HG03196 (cell line): ENCODE data around the gene DUSP23.

Source experiments
- ATAC-seq: cut with Tn5 transposase; IDR thresholded peaks from one replicate; pipeline ENCODE4 v1.9.1; 2021; ENCODE audit not compliant: unreplicated experiment

Gene DUSP23

GRCh38 chr1:159783724-159784123 lies 3.0 kb downstream of the DUSP23 start:
- ATAC-seq, result no peak

- no peak for ATAC-seq
Measured at GRCh38 chr1:159786465-159786864, 5.7 kb downstream of the DUSP23 start.

GRCh38 chr1:159786966-159787365 lies 6.2 kb downstream of the DUSP23 start:
- no peak for ATAC-seq

GRCh38 chr1:159790237-159790917 lies 9.6 kb downstream of the DUSP23 start:
- no peak for ATAC-seq

- ATAC-seq, result no peak
Measured at GRCh38 chr1:159791031-159791430, 10.3 kb downstream of the DUSP23 start.

- ATAC-seq, result no peak
Measured at GRCh38 chr1:159791461-159791860, 10.7 kb downstream of the DUSP23 start.

- ATAC-seq, result no peak
Measured at GRCh38 chr1:159795534-159795933, 14.8 kb downstream of the DUSP23 start.

GRCh38 chr1:159798893-159799292 lies 18.1 kb downstream of the DUSP23 start:
- no peak for ATAC-seq

- no peak for ATAC-seq
Measured at GRCh38 chr1:159799446-159799985, 18.8 kb downstream of the DUSP23 start.

GRCh38 chr1:159800177-159800930 lies 19.6 kb downstream of the DUSP23 start:
- ATAC-seq, result peak; percentile 55

- ATAC-seq, result no peak
Measured at GRCh38 chr1:159802111-159802510, 21.3 kb downstream of the DUSP23 start, which contains the start of gene FCRL6. Gene FCRL6 (plus strand): TSS chr1:159802360. CDS start chr1:159802425, 65 bp downstream.

GRCh38 chr1:159803956-159804689 lies 23.4 kb downstream of the DUSP23 start:
- no peak for ATAC-seq

GRCh38 chr1:159804924-159805323 lies 24.2 kb downstream of the DUSP23 start:
- ATAC-seq, result no peak

- ATAC-seq, result no peak
Measured at GRCh38 chr1:159815926-159816325, 35.2 kb downstream of the DUSP23 start.

GRCh38 chr1:159817276-159818041 lies 36.7 kb downstream of the DUSP23 start:
- no peak for ATAC-seq

GRCh38 chr1:159821171-159821867 lies 40.6 kb downstream of the DUSP23 start:
- ATAC-seq, result no peak

- ATAC-seq, result no peak
Measured at GRCh38 chr1:159823406-159823805, 42.6 kb downstream of the DUSP23 start.

GRCh38 chr1:159825564-159825963 lies 44.8 kb downstream of the DUSP23 start:
- no peak for ATAC-seq

GRCh38 chr1:159826441-159827101 lies 45.8 kb downstream of the DUSP23 start, which contains the start of gene SLAMF8:
Gene SLAMF8 (plus strand): TSS chr1:159826873. CDS start chr1:159826899, 26 bp downstream.
- no peak for ATAC-seq
